Endothelial cell of umbilical vein (primary cell): ENCODE results near the gene CTSE. TPM values are rescaled to one million over a fixed set of nuclear protein-coding genes. Genes with fewer than 3 reads are reported as not detected.

Experiments used
- BruUV-seq: library from RNA; stranded (reverse); fragments of 400-500 nt; replicated peaks from 2 replicates; lab custom pipeline; 2021; lab: Mats Ljungman, UMichigan
- CTCF ChIA-PET: fragments of 300-600, 350-600 bp; sonication (Branson Sonifier 250); formaldehyde crosslinking; loops from one replicate; lab custom pipeline; 2021; ENCODE audit warnings: antibody characterized with exemption, inconsistent platforms; lab: Charles Lee
- POLR2A ChIA-PET: fragments of 300-600, 350-600 bp; sonication (Branson Sonifier 250); formaldehyde crosslinking; loops from one replicate; lab custom pipeline; 2021; ENCODE audit warnings: antibody characterized with exemption, inconsistent platforms; lab: Charles Lee
- DNase-seq: peaks from one replicate; pipeline ENCODE4 v3.0.0-alpha.2; 2011; ENCODE audit warnings: low read depth, low spot score
- FAIRE-seq: peaks from 2 replicates; lab custom pipeline; 2011; peaks lifted over from hg19 to GRCh38; lab: Jason Lieb, UNC
- H2AFZ ChIP-seq: 2 replicates; pipeline ENCODE4 v1.6.0; 2012; ENCODE audit warnings: low read depth, low read length, control low read depth, inconsistent platforms
- H3K27ac ChIP-seq: 2 replicates; pipeline ENCODE4 v1.5.1; 2011; ENCODE audit warnings: low read depth, mild to moderate bottlenecking, control low read depth, low read length, moderate library complexity; ENCODE audit not compliant: insufficient read depth
- H3K27me3 ChIP-seq, 2 experiments: 2 replicates each; pipeline versions ENCODE4 v1.6.0 to v1.6.1; 2011; ENCODE audit warnings: low read length in 2 of 2, mixed read lengths in 1 of 2; ENCODE audit not compliant: control insufficient read depth in 2 of 2, insufficient read depth in 2 of 2
- H3K36me3 ChIP-seq, 2 experiments: 2 replicates in 1 of 2; 3 replicates in 1 of 2; pipeline ENCODE4 v1.5.1; 2011; ENCODE audit warnings: low read length in 2 of 2, mild to moderate bottlenecking in 1 of 2, moderate library complexity in 1 of 2; ENCODE audit not compliant: control insufficient read depth in 2 of 2, insufficient read depth in 2 of 2; ENCODE audit errors: extremely low read depth in 1 of 2
- H3K4me1 ChIP-seq: 3 replicates; pipeline ENCODE4 v1.5.1; 2011; ENCODE audit warnings: mild to moderate bottlenecking, low read length; ENCODE audit not compliant: control insufficient read depth, insufficient read depth; ENCODE audit errors: extremely low read depth
- H3K4me2 ChIP-seq: 2 replicates; pipeline ENCODE4 v1.6.1; 2011; ENCODE audit warnings: low read length, control low read depth, mixed read lengths; ENCODE audit not compliant: insufficient read depth
- H3K4me3 ChIP-seq, 3 experiments: fragments of 200-600 bp in 1 of 3; sonication (generic), shearing (Covaris generic) in 1 of 3; replicated peaks in 1 of 3; 2 replicates each; pipeline ENCODE4 v1.5.1; 2011 to 2016; ENCODE audit warnings: control low read depth in 3 of 3, low read length in 3 of 3, mild to moderate bottlenecking in 2 of 3, inconsistent platforms in 1 of 3, low read depth in 1 of 3, moderate library complexity in 1 of 3; ENCODE audit not compliant: insufficient read depth in 1 of 3
- H3K79me2 ChIP-seq: 2 replicates; pipeline ENCODE4 v1.6.0; 2012; ENCODE audit warnings: low read length, inconsistent platforms; ENCODE audit not compliant: control insufficient read depth, insufficient read depth
- H3K9ac ChIP-seq: replicated peaks from 2 replicates; pipeline ENCODE3; 2011; ENCODE audit warnings: low read length, control low read depth; ENCODE audit not compliant: insufficient read depth; ENCODE audit errors: extremely low read depth
- H3K9me1 ChIP-seq: replicated peaks from 3 replicates; pipeline ENCODE4 v1.6.0; 2011; ENCODE audit warnings: mild to moderate bottlenecking, low read length; ENCODE audit not compliant: control insufficient read depth, insufficient read depth; ENCODE audit errors: extremely low read depth
- H3K9me3 ChIP-seq: replicated peaks from 2 replicates; pipeline ENCODE4 v1.5.1; 2012; ENCODE audit warnings: low read length, inconsistent platforms; ENCODE audit not compliant: control insufficient read depth, insufficient read depth
- H4K20me1 ChIP-seq: replicated peaks from 2 replicates; pipeline ENCODE3; 2011; ENCODE audit warnings: mild to moderate bottlenecking, low read length; ENCODE audit not compliant: control insufficient read depth, insufficient read depth; ENCODE audit errors: extremely low read depth
- CTCF ChIP-seq, 2 donors: IDR thresholded peaks; 1 replicate in 1 of 2; 2 replicates in 1 of 2; pipeline ENCODE4 v1.5.1; 2011; ENCODE audit warnings: low read length in 2 of 2, mild to moderate bottlenecking in 2 of 2, moderate library complexity in 2 of 2, control low read depth in 1 of 2, inconsistent platforms in 1 of 2, low read depth in 1 of 2; ENCODE audit not compliant: insufficient read depth in 1 of 2; ENCODE audit errors: extremely low read depth in 1 of 2
- EZH2 ChIP-seq: IDR thresholded peaks from 2 replicates; pipeline ENCODE4 v1.6.1; 2012; ENCODE audit warnings: borderline replicate concordance, low read depth, mild to moderate bottlenecking, moderate library complexity, low read length, inconsistent platforms; ENCODE audit not compliant: severe bottlenecking
- FOS ChIP-seq: IDR thresholded peaks from 2 replicates; pipeline ENCODE4 v1.6.1; 2011; ENCODE audit warnings: mild to moderate bottlenecking, low read length, moderate library complexity, borderline replicate concordance; ENCODE audit not compliant: insufficient read depth
- GATA2 ChIP-seq: IDR thresholded peaks from 2 replicates; pipeline ENCODE4 v1.7.0; 2011; ENCODE audit warnings: low read depth, mild to moderate bottlenecking, moderate library complexity, mixed read lengths, low read length; ENCODE audit not compliant: insufficient read length, insufficient read depth
- JUN ChIP-seq: IDR thresholded peaks from 2 replicates; pipeline ENCODE4 v1.6.1; 2011; ENCODE audit warnings: borderline replicate concordance, low read depth; ENCODE audit not compliant: insufficient read length, insufficient read depth
- MAX ChIP-seq: IDR thresholded peaks from 2 replicates; pipeline ENCODE4 v1.6.1; 2011; ENCODE audit not compliant: insufficient read depth, insufficient read length
- MYC ChIP-seq: IDR thresholded peaks from one replicate; pipeline ENCODE4 v1.6.1; 2011; ENCODE audit warnings: mild to moderate bottlenecking, low read depth, low read length
- POLR2A ChIP-seq: IDR thresholded peaks from 2 replicates; pipeline ENCODE4 v1.6.1; 2012; ENCODE audit warnings: low read depth, mild to moderate bottlenecking, control low read depth, low read length
- POLR2AphosphoS5 ChIP-seq: IDR thresholded peaks from 2 replicates; pipeline ENCODE4 v1.6.1; 2012; ENCODE audit warnings: low read depth, mild to moderate bottlenecking, control low read depth, low read length, moderate library complexity; ENCODE audit not compliant: insufficient read depth
- dilution Hi-C: fragments of 300-500 bp; cut with MboI; formaldehyde crosslinking; loops from one replicate; pipeline ENCODE4 v1.15.0; 2019; ENCODE audit warnings: low sequenced_read_pairs; ENCODE audit not compliant: extremely low pct_ligation_motif_present
- intact Hi-C: fragments of 100-400 bp; cut with micrococcal nuclease; formaldehyde crosslinking; loops from one replicate; pipeline ENCODE4 v1.10.0; 2022
- polyA plus RNA-seq, 4 experiments: library from polyadenylated mRNA; depleted of rRNA in 3 of 4; stranded (reverse) in 3 of 4; unstranded in 1 of 4; fragments of >200 nt; gene quantifications; 2 replicates each; pipeline versions ENCODE4 v1.2.1 to v1.2.3, GENCODE V29; 2011 to 2012; ENCODE audit warnings: missing spikeins in 1 of 4
- total RNA-seq: library from RNA; stranded (reverse); gene quantifications from 2 replicates; pipeline ENCODE4 v1.2.3, GENCODE V29; 2021

The CTSE gene
- total and polyA plus RNA-seq, 2 donors (not counting 3 experiments of a cell fraction or from before 2014, with no cell fraction given): 0.17 TPM; not detected in 1

- TF ChIP-seq POLR2A (no peak), JUN (no peak), EZH2 (no peak), CTCF (IDR thresholded peaks at IDR 0.05; ENCODE audit: extremely low read depth in 1 of 2, insufficient read depth in 1 of 2, low read depth in 1 of 2, low read length in 2 of 2) (no peak), MYC (no peak), POLR2AphosphoS5 (no peak), FOS (no peak), MAX (no peak), GATA2 (no peak)
- Histone ChIP-seq H3K9me1 (no peaks in the 10 kb centered on the region), H3K4me1 (peaks cover 9% of the 10 kb centered on the region), H3K27me3 (no peaks in the 10 kb centered on the region), H3K27ac (no peak overlapping the region), H3K4me3 (no peak overlapping the region), H3K36me3 (no peaks in the 10 kb centered on the region), H3K9me3 (no peaks in the 10 kb centered on the region), H3K4me2 (no peak overlapping the region), H3K79me2 (no peaks in the 10 kb centered on the region), H2AFZ (no peak overlapping the region), H4K20me1 (no peaks in the 10 kb centered on the region), H3K9ac (no peak overlapping the region)
- intact Hi-C loops: no loop called here
- dilution Hi-C loops: loop anchor here (25.0 kb wide), 1 partner anchor 137 kb away; the partner anchor contains the start of gene AVPR1B
- no peak for FAIRE-seq
- CTCF ChIA-PET: interaction anchor here (2.3 to 12.0 kb wide), 4 partner anchors 11 to 138 kb away, joined by 31 to 1606 read pairs (median 88); no protein-coding TSS in a partner anchor
- DNase-seq: no peak
- BruUV-seq: no TSS peak
- POLR2A ChIA-PET: no interaction called here
Measured at GRCh38 chr1:205975387-205975998, 48.2 kb downstream of the CTSE start.
